GM21529 (cell line): ENCODE data around the gene TEX44.
A peak's percentile ranks its signal among the peaks of the same experiment; 100 is the strongest.
"Not testable (repeated sequence)": the region's sequence is repeated elsewhere in the genome, so short reads cannot be mapped to it uniquely, and the experiment has no call there.

Source experiments
- ATAC-seq: cut with Tn5 transposase; IDR thresholded peaks from one replicate; pipeline ENCODE4 v1.9.1; 2021; ENCODE audit not compliant: unreplicated experiment

Gene TEX44

GRCh38 chr2:231592636-231593145 lies at the start of gene TEX44:
Gene TEX44, plus strand, starts transcription at chr2:231592864. Its CDS starts 88 bp downstream, at chr2:231592952.
- no peak for ATAC-seq

GRCh38 chr2:231545105-231545902 lies 47.4 kb upstream of the TEX44 start:
- ATAC-seq, result peak; percentile 99

GRCh38 chr2:231546014-231546715 lies 46.5 kb upstream of the TEX44 start:
- ATAC-seq, result no peak

GRCh38 chr2:231547315-231548110 lies 45.2 kb upstream of the TEX44 start:
- ATAC-seq, result no peak

- ATAC-seq, result no peak
These were observed 43.9 kb upstream of the TEX44 start for GRCh38 chr2:231548752-231549151.

GRCh38 chr2:231549446-231550239 lies 43.0 kb upstream of the TEX44 start:
- ATAC-seq, result no peak

GRCh38 chr2:231552752-231553151 lies 39.9 kb upstream of the TEX44 start:
- no peak for ATAC-seq

- ATAC-seq, result no peak
These were observed 38.3 kb upstream of the TEX44 start for GRCh38 chr2:231554327-231554726.

- ATAC-seq, result no peak
These were observed 37.7 kb upstream of the TEX44 start for GRCh38 chr2:231554748-231555545.

GRCh38 chr2:231556496-231556895 lies 36.2 kb upstream of the TEX44 start:
- not testable (repeated sequence) for ATAC-seq

GRCh38 chr2:231556981-231557380 lies 35.7 kb upstream of the TEX44 start:
- ATAC-seq, result no peak

- peak; percentile 87 for ATAC-seq
These were observed 35.0 kb upstream of the TEX44 start for GRCh38 chr2:231557571-231558217.

GRCh38 chr2:231563378-231563961 lies 29.2 kb upstream of the TEX44 start:
- ATAC-seq, result no peak

GRCh38 chr2:231565887-231566594 lies 26.6 kb upstream of the TEX44 start:
- no peak for ATAC-seq

- no peak for ATAC-seq
These were observed 25.5 kb upstream of the TEX44 start for GRCh38 chr2:231567159-231567558.

GRCh38 chr2:231568098-231568784 lies 24.4 kb upstream of the TEX44 start:
- no peak for ATAC-seq

- ATAC-seq, result no peak
These were observed 23.8 kb upstream of the TEX44 start for GRCh38 chr2:231568785-231569435.
